ENCODE results near the gene PTPRN2.
"Not testable (repeated sequence)": the region's sequence is repeated elsewhere in the genome, so short reads cannot be mapped to it uniquely, and the experiment has no call there.

Gene PTPRN2

DNA sequence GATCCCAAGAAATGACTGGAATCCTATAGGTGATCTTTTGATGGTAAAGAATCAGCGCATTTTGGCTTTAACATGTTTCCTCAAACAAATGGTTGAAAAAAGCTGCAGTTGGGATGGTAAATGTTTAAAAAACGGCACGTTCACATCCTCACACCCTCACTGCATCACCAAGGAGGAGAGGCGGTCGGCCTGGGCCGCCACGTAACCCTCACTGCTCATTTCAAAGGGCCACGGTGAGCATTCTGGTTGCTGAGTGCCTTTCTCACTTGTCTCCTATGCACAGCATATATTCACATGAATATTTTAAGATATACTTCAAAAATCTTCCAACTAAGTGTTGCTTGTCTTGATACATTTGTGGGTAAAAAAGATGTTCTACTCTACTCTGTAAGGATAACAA is 1017.7 kb downstream of the PTPRN2 start:
- no peak for DNase-seq

DNA sequence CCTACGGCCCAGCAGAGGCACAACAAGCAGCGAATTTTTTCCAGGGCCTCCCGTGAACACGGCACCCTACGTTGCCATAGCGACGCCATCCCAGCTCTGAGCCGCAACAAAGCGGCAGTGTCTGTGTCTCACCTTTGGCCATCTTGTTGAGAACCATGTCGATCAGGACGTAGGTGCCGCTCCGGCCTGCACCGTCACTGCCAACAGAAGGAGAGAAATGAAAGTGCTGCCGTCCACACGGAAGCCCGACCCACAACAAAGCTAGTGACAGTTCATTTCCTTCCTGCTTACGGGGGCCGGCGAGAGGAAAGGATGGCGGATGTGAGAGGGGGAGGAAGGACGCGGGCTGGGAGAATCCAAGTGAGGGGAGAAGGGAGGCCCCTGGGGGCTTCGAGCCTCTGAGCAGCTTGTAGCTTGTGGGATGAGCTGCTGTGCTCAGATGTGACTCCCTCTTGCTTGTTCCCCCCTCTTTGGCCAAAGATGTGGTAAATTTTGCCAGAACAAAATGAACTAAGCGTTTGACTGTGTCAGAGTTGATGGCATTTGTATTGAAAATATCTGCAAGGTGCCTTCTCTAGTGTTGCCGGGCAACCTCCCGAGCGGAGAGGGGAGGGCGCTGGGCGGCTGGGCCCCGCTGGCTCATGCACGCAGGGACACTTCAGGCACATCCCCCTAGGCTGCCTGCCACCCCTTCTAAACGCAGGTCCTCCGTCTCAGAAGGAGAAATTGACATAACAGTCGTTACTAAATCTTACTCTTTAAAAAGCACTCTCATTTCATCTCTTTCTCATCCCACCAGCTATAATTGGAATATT is 1018.6 kb downstream of the PTPRN2 start:
- peak; percentile 2 for DNase-seq

- no peak for DNase-seq
Observed at GRCh38 chr7:157568106-157568769, 1019.4 kb downstream of the PTPRN2 start.

GRCh38 chr7:157567666-157568065 is 1020.0 kb downstream of the PTPRN2 start:
- DNase-seq: no peak

DNA sequence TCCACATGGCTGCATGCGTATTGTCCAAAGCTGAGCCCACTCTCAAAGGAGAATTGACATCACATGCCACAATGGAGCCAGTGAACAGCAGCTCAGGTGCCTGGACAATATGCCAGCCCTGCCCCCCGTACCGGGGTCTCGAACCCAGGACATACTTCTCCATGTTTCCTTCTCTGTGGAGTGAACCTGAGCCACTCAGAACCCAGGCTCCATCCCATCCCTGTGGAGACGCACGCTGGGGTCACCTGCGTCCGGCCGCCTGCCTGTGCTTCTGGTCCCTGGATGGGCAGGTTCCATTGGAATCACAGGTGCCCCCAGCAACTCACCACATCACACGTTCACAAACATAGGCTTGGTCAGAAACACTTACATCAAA is 1021.0 kb downstream of the PTPRN2 start:
- DNase-seq: no peak

GRCh38 chr7:157565981-157566630 is 1021.5 kb downstream of the PTPRN2 start:
- DNase-seq: no peak

DNA sequence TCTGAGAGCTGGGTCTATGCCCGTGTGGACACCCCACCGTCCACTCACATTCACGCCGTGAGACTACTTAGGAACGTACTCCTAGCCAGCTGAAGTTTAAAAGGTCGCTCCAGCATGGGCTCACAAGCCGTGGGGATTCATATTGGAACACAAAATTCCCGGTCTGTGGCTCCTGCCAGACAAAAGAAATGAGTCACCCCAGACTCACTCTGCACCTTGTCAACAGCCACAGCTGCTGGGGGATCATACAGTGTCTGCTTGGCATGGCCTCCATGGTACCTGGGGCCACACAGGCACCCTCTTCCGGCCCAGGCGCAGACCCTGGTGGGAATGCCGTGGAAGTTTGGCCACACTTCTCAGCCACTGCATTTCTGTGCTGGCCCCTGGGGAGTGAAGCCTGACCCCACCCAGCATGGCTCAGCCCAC is 1022.4 kb downstream of the PTPRN2 start:
- DNase-seq: no peak

DNA sequence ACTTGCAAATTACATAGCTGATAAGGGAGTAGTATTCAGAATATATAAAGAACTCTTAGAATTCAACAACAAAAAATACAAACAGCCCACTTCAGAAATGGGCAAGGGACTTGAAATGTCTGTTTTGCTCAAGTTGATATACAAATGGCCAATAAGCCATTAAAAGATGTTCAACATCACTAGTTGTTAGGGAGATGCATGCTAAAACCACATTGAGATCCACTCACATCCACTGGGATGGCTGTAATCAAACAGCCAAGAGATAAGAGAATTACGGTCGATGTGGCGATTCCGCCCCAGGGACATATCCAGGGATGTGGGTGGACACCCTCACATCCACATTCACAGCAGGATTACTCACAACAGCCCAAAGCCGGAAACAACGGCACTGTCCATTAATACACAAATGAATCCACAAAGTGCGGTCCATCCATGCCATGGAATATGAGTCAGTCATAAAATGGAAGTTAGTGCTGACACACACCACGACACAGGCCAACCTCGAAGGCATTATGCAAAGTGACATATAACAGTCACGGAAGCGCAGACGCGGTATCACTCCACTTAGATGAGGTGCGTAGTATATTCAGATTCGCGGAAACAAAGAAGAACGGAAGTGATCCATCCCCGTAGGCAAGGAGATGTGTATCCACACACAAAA is 1023.0 kb downstream of the PTPRN2 start:
- DNase-seq: no peak

- not testable (repeated sequence) for DNase-seq
Observed at GRCh38 chr7:157563467-157564135, 1024.0 kb downstream of the PTPRN2 start.

GRCh38 chr7:157562522-157563398 is 1024.9 kb downstream of the PTPRN2 start:
- DNase-seq: not testable (repeated sequence)

DNA sequence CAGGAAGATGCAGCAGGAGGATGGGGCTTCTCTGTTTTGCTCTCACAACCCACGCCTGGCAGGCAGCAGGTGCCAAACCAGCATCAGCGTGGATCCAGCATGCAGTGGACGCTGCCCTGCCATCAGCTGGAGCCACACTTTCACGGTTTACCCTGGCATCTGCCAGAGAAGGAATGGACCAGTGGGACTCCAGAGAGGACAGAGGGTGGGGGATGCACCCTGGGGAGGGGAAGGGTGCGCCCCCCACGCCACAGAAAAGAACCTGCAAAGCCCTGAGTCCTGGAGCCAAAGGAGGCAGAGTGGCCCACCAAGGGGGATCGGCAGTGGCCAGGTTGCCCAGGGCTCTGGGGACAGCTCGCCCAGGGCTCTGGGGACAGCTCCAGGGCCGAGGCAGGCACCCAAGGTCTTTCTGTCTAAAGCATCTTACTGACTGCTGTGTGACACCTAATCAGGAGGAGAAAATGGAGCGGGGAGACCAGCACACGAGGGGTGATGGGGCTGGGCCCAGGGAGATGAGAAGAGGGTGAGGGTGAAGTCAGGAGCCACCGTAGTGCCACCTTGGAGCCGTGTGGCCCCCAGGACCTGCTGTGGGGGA is 1025.7 kb downstream of the PTPRN2 start:
- DNase-seq: no peak

- no peak for DNase-seq
Observed at GRCh38 chr7:157561523-157561785, 1026.2 kb downstream of the PTPRN2 start.

GRCh38 chr7:157560710-157561522 is 1026.7 kb downstream of the PTPRN2 start:
- DNase-seq: no peak

DNA sequence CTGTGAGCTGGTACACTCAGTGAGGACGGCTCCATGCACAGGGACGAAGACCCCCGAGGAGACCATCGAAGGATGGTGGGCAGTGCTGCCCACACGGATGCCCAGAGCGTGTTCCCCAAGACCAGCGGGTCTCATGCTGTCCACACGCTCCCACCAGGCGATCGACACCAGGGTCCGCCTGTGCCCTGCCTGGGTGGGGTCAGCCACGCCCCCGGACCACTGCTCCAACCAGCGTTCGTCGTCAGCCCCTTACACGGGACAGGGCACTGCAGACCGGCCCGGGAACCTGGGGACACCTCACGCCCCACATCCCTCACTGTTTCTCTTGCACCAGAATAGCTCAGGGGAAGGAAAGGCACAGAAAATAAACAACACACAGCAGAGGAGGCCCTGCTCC is 1027.4 kb downstream of the PTPRN2 start:
- no peak for DNase-seq

DNA sequence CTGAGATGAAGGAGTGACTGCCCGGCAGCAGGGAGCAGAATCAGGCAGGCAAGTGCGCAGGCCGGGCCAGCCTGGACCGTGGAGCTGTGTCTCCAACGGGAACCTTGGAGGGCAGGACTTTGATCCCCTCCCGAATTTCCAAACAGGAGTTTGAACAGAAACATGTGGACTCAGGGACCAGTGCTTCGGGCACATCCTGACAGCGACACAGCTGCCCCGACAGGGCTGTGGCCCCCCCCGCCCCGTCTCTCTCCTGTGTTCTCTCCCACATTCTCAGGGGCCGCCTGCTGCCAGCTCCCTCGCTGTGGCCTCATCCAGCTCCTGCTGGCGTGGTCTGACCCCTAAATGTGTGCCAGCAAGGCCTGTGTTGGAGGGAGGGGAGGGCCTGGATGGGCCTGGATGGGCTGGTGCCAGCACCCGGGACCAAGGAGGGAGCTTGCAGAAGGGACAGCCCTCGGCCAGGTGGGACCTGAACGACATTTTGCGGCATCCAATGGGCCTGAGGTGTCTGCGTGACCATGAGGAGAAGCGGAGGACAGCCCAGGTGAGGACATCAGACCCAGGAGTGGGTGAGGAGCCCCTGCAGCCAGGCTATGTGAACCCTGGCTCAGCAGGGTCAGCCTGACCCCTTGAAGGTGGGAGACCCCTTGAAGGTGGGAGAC is 1027.9 kb downstream of the PTPRN2 start:
- no peak for DNase-seq

DNA sequence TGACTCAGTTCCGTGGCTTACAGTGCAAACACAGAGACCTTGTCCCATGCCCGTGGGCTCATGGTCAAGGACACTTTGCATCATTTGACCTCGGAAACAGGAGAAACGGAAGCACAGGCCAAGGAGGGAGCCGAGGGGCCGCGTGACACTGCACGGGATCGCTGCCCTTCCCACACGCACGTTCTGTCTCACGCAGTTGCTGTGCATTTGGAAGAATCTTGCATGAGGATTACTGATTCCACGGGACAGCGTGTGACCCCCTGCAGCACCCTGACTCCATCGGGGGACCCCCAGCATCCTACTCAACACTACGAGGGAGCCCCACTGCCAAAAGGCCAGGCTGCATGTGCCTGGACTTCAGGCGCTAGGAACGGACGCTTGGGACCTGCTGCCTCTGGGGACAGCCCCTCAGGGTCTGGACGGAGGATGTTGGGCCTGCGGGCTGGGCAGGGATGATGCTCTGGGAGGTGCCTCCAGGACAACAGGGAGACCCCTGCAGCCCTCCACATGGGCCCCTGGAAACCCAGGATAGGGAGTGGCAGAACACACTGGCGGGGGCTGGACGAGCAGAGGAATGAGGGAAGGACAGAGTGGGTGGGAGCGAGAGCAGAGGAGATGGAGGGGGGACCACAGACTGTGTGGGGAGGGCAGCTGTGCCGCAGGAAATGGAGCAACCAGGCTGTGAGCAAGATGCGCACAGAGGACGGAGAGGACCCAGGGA is 1028.6 kb downstream of the PTPRN2 start:
- no peak for DNase-seq

- no peak for DNase-seq
Observed at GRCh38 chr7:157558516-157558874, 1029.1 kb downstream of the PTPRN2 start.

DNA sequence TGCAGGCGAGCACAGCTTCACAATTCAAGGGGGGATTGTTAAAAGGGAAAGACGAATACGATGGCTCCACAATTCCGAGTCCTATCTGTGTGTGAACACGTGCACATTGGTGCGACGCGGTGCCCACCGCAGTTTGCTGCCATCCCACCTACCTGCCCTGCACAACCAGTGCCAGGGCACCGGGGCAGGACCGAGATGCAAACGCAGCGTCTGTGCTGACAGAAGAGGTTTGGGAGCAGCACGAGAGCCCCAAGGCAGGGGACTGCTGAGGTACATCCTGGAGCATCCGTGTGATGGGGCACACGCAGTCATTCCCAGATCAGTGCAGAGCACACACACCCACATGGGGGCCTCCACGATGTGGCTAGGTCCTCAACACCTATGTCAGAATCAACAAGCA is 1029.6 kb downstream of the PTPRN2 start:
- DNase-seq: no peak

DNA sequence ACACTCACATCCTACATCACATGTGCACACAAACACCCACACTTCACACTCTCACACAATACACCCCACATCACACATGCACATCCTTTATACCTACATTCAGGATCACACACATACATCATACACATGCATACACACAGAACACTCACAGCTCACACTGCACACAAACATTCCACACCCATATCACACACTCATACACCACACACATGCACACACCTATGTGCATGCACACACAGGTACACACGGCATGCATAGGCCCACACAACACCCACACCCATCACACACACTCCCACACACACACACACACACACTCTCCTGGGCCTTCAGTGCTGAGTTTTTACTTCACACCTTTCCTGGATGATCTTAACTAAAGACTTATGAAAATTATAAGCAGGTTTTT is 1030.4 kb downstream of the PTPRN2 start:
- no peak for DNase-seq

GRCh38 chr7:157556642-157556944 is 1031.0 kb downstream of the PTPRN2 start:
- no peak for DNase-seq
